Dermis blood vessel endothelial cell (primary cell): Measurements from ENCODE around the gene LIPC. TPM values are rescaled to one million over a fixed set of nuclear protein-coding genes. Genes with fewer than 3 reads are reported as not detected.

Experiments
- DNase-seq: peaks from one replicate; pipeline ENCODE4 v3.0.0; 2010
- total RNA-seq: library from RNA; depleted of rRNA; stranded (reverse); fragments of >200 nt; gene quantifications from 2 replicates; pipeline ENCODE4 v1.2.3, GENCODE V29; 2014

The LIPC gene
- total RNA-seq, 1 donor from 2014 or later = 0.34 TPM

- no peak for DNase-seq
These were observed 127.0 kb downstream of the LIPC start for GRCh38 chr15:58558777-58559176.

- DNase-seq = no peak
These were observed 128.3 kb downstream of the LIPC start for GRCh38 chr15:58559904-58560588.

GRCh38 chr15:58561321-58561720 lies 129.5 kb downstream of the LIPC start:
- DNase-seq = no peak

GRCh38 chr15:58562135-58562534 lies 130.3 kb downstream of the LIPC start:
- DNase-seq = no peak

- no peak for DNase-seq
These were observed 133.2 kb downstream of the LIPC start for GRCh38 chr15:58564981-58565380.

GRCh38 chr15:58565619-58566018 lies 133.8 kb downstream of the LIPC start:
- no peak for DNase-seq

GRCh38 chr15:58566029-58566428 lies 134.2 kb downstream of the LIPC start:
- no peak for DNase-seq

GRCh38 chr15:58568157-58568571 lies 136.4 kb downstream of the LIPC start:
- DNase-seq = peak; percentile 80

GRCh38 chr15:58569455-58569854 lies 137.7 kb downstream of the LIPC start:
- no peak for DNase-seq

GRCh38 chr15:58571491-58571890 lies 139.7 kb downstream of the LIPC start:
- no peak for DNase-seq

GRCh38 chr15:58572521-58572920 lies 140.7 kb downstream of the LIPC start:
- no peak for DNase-seq

- no peak for DNase-seq
These were observed 141.5 kb downstream of the LIPC start for GRCh38 chr15:58573270-58573669.

- no peak for DNase-seq
These were observed 142.8 kb downstream of the LIPC start for GRCh38 chr15:58574631-58575030.

GRCh38 chr15:58575045-58575786 lies 143.4 kb downstream of the LIPC start:
- no peak for DNase-seq

- no peak for DNase-seq
These were observed 144.9 kb downstream of the LIPC start for GRCh38 chr15:58576657-58577056.

GRCh38 chr15:58582160-58582559 lies 150.4 kb downstream of the LIPC start:
- DNase-seq = no peak

GRCh38 chr15:58583171-58583908 lies 151.5 kb downstream of the LIPC start:
- DNase-seq = no peak

- DNase-seq = no peak
These were observed 153.1 kb downstream of the LIPC start for GRCh38 chr15:58584789-58585461.

- no peak for DNase-seq
These were observed 154.1 kb downstream of the LIPC start for GRCh38 chr15:58585693-58586443.

GRCh38 chr15:58587486-58587885 lies 155.7 kb downstream of the LIPC start:
- DNase-seq = no peak

GRCh38 chr15:58588096-58588495 lies 156.3 kb downstream of the LIPC start:
- no peak for DNase-seq

GRCh38 chr15:58589047-58589446 lies 157.3 kb downstream of the LIPC start:
- DNase-seq = no peak
